Femur (tissue), 1 donor: ENCODE data around the gene SUMO3.
"Not testable (repeated sequence)": the region's sequence is repeated elsewhere in the genome, so short reads cannot be mapped to it uniquely, and the experiment has no call there.

Source experiments
- DNase-seq: peaks from one replicate; pipeline ENCODE4 v3.0.0-alpha.2; 2017

Gene SUMO3

GRCh38 chr21:44846485-44847260, 28.8 kb upstream of the SUMO3 start:
- DNase-seq, result peak; percentile 74

DNA sequence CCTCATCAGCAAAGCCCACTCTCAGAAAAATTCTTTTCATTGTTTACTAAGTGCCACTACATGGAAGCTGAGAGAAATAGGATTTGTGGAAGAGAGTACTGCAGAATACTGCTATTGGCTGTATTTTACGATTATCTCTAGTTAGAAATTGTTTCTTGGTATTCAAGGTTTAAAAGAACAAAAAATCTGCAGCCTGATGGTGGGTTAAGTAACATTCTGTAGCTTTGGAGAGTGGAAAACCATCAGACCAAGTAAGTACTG, 28.3 kb upstream of the SUMO3 start:
- no peak for DNase-seq

- DNase-seq, result peak; percentile 77
These were observed 27.8 kb upstream of the SUMO3 start for GRCh38 chr21:44845418-44846223.

DNA sequence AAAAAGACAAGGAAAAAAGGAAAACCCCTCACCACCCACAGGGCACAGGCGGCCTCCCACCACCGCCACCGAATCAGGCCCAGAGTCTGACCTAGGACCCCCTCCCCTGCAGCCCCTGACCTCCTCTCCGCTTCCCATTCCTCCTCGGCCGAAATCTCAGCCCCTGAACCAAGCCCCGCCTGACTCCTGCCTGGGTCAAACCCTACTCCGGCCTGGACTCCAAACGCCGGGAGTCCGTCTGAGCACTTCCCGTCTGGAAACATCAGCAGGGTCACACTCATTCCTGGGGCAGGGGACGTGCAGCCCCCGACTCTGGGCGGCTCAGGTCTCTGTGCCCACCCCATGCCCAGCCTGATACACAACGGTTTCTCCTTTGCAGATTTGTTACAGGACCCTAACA, 26.4 kb upstream of the SUMO3 start:
- DNase-seq, result no peak

DNA sequence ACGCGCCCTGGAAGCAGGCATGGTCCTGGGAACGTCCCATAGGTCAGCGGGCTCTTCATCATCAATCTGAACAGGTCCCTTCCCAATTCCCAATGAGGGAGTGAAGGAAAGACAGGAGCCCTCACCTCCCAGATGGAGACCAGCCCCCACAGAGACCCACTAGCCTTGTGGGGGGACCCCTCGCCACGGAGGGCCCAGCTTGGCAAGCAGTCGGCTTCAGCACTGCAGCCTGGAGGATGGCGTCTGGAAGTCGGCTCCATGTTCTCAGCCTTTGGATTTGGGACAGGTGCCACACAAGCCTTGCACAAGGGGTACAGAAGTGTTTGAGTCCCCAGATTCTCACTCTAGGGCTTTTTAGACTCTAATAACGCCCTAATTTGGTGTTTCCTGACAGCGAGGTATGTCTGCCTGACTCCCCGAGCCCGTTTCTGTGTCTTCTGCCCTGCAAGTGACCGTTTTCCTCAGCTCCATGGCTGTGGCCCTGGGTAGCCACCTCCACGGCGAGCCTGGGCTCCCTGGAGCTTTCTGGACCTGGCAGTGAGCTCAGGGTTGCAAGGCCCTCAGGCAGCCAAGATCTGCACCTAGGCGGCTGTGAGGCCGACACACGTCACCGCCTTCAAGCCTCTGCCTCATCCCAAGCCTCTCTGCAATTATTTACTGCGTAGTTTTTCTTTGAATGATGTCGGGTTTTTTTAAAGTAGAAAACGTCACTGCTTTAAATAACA, 25.0 kb upstream of the SUMO3 start:
- no peak for DNase-seq

DNA sequence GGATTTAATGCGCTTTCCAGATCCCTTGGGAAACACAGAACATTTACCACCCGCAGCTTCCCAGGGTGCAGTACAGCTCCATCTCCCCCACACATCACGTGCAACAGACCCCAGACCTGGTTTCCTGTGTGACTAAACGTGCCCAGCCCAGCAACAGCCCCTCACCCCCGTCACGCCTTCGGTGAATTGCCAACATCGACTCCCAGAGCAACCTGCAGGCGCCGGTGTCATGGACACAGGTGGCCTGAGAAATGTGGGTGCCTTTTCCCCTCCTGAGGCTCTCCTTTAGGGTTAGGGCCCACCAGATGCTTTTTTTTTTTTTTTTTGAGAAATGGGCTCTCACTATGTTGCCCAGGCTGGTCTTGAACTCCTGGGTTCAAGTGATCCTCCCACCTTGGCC, 24.2 kb upstream of the SUMO3 start:
- DNase-seq, result no peak

DNA sequence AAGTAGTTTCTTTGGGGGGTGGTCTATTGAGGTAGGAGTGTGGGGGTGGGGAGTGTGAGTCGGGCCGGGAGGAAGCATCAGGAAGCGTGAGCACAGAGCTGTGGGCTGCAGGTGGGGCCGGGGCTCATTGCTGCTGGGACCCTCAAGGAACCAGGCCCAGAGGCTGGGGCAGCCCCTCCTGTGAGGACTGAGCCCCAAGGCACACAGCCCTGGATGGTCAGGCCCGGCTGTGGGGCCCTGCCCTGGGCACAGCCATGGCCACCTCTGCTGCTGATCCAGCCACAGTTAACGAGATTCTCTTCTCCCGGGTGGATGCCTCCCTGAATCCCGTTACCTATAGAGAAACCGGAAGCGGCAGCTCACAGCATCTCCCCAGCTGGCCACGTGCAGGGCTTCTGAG, 22.9 kb upstream of the SUMO3 start:
- no peak for DNase-seq

DNA sequence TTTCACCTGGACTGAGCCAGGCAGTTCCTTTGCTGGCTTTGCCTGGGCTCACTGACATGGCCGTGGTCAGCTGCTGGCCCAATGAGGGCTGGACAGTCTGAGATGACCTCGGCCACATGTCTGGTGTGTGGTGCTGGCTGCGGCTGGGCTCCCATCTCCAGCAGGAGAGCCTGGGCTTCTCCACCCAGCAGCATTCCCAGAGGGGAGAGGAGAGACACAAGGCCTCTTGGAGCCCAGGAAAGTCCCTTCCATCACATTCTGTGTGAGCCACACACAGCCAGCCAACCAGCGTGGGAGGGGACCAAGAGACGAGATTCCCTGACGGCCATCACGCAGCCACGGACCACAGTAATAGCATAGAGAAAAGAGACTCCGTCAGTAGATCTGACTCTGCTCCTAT, 21.1 kb upstream of the SUMO3 start:
- DNase-seq, result no peak

- no peak for DNase-seq
These were observed 20.4 kb upstream of the SUMO3 start for GRCh38 chr21:44838039-44838895.

GRCh38 chr21:44837537-44837936, 19.7 kb upstream of the SUMO3 start:
- DNase-seq, result no peak

- DNase-seq, result peak; percentile 52
These were observed 19.0 kb upstream of the SUMO3 start for GRCh38 chr21:44836666-44837471.

GRCh38 chr21:44836349-44836665, 18.4 kb upstream of the SUMO3 start:
- no peak for DNase-seq

DNA sequence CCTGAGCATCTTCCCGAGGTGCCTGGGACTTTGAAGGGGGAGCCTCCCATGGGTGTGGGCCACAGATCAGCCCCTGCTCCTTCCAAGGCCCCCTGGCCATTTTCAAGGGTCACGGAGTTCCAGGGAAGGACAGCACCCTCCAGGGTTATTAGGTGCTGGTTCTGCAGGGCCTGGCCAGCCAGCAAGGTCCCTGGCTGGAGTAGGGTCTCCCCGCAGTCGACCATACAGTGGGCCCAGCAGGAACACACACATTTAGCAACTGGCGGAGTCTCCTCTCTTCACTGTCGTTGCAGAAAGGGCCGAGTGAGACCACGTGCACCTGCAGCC, 17.7 kb upstream of the SUMO3 start:
- no peak for DNase-seq

GRCh38 chr21:44834951-44835646, 17.2 kb upstream of the SUMO3 start:
- no peak for DNase-seq

DNA sequence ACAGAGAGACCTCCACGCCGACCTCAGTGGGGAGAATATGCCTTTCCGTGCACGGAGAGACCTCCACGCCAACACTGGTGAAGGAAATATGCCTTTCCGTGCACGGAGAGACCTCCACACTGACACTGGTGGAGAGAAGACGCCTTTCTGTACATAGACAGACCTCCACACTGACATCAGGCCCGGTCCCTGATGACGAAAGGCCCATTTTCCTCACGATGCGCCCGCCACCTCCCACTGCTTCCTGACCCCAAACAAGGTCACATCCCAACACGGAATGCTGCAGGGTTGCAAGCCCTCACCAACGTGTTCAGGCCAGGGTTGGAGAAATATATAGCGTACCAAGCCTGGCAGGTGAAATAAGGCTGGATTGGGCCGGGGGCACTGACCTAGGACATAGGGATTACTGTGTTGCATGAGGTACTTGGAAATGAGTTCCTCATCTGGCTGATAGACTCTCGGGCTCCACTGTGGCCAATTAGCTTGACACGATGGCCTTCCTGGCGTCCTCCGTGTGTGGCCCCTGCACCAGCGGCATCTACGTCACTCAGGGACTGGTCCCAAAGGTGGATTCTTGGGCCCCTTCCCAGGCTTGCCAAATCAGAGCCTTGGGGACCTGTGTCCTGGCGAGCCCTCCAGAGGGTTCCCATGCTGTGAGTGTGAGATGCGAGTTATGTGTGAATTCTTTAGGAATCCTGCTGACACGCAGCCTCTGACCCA, 16.5 kb upstream of the SUMO3 start:
- DNase-seq, result no peak

- DNase-seq, result no peak
These were observed 15.8 kb upstream of the SUMO3 start for GRCh38 chr21:44833663-44834062.

- DNase-seq, result not testable (repeated sequence)
These were observed 14.8 kb upstream of the SUMO3 start for GRCh38 chr21:44832516-44833255.

DNA sequence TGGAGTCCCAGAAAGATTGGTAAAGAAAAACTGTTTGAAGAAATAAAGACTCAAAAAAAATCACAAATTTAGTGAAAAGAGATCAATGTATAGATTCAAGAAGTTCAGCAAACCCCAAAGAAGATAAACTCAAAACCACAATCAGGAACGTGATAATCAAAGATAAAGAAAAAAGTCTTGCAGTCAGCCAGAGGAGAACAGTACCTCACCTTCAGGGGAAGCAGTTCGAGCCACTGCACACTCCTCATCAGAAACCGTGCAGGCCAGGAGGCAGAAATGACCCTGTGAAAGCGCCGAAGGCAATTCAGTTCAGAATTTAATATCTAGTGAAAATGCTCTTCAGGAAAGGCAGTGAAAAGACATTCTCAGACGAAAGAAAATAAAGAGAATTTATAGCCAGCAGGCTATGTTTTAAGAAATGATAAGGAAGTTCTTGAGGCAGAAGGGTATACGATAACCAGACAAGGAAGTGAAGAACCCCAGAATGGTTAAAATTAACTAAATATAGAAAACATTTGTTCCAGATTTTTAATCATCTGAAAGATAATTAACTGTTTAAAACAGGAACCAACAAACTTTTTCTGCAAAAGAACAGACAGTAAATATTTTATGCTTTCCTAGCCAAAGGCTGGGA, 13.5 kb upstream of the SUMO3 start:
- DNase-seq, result no peak

- no peak for DNase-seq
These were observed 11.7 kb upstream of the SUMO3 start for GRCh38 chr21:44829507-44830092.
